CD4-positive, alpha-beta T cell treated with Interleukin-17A for 4 hours (primary cell): ENCODE results near the gene AHSG.

Experiments used
- DNase-seq: peaks from one replicate; pipeline ENCODE4 v3.0.0-alpha.2; 2020; ENCODE audit warnings: mixed read lengths

AHSG gene

GRCh38 chr3:186646106-186646505 lies 33.2 kb downstream of the AHSG start:
- no peak for DNase-seq

GRCh38 chr3:186646841-186647240 lies 34.0 kb downstream of the AHSG start:
- no peak for DNase-seq

GRCh38 chr3:186648851-186649250 lies 36.0 kb downstream of the AHSG start:
- no peak for DNase-seq

DNA sequence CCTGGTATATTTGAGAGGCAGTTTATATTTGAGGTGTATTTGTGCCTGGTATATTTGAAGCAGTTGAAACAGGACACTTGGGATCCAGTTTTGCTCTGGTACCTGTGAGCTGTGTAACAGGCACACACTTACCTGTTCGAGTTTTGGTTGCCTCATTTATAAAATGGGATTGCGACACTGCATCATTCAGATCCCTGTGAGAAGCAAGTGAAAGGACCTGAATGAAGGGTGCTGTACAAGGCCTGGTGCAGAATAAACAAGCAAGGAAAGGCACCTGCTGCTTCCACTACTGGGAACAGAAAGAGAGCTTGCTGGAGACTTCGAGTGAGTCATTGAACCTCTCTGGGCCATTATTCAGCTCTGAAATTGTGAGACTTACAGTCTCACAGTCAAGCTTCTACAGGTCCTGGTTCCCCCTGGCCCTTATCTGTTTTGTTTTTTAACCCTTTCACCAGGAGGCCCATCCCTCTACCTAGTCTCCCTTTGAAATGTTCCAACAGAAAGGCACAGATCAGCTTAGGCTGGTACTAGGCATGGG lies 38.9 kb downstream of the AHSG start:
- DNase-seq: no peak

DNA sequence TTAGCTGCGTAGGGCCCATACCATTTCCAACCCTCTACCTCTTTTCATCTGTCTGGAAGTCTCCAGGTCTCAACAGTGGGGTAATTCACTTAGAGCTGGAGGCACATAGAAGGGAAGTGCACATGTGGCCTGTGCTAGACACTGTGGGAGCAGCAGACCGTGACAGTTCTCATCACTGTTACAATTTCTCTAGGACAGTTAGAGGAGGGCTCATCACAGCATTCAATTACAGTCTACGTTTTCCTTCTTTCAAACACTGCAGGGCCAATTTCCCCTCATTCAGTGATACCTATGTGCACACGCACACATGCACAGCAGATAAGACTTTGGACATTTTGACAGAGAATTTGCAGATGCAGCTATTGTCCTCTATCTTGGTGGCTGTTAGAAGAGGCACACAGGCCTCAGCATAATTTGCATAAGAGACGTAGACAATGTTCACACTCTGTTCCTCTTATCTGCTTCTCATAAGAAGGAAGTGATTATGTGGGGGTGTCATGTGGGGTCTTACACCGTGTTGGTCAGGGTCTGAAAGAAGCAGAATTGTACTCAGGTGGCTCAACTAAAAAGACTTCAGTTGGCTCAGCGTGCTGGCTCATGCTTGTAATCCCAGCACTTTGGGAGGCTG lies 40.3 kb downstream of the AHSG start:
- DNase-seq: no peak

- no peak for DNase-seq
Observed at GRCh38 chr3:186653984-186654383, 41.1 kb downstream of the AHSG start.

DNA sequence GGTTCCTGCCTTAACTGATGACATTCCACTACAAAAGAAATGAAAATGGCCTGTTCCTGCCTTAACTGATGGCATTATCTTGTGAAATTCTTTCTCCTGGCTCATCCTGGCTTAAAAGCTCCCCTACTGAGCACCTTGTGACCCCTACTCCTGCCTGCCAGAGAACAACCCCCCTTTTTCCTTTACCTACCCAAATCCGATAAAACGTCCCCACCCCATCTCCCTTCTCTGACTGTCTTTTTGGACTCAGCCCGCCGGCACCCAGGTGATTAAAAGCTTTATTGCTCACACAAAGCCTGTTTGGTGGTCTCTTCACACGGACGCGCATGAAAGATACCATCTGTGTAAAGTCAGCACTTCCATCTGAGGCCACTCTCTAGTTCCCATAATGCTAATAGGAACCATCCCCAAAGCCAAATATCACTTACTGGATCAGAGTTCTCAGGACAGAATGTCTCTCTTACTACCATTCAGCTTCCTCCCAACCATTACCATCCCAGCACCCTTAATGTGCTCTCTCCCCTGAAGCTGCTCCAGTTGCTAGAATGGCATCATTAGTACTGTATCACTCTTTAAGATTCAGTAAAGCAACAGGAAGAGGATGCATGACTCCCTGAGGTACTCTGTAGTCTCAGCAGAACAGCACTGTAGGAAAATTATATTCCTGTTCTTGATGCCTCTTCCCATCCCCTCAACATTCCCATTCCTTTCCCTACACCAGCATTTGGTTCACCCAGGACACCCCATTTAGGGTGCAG lies 50.7 kb downstream of the AHSG start:
- no peak for DNase-seq

- no peak for DNase-seq
Observed at GRCh38 chr3:186664119-186664495, 51.2 kb downstream of the AHSG start.

DNA sequence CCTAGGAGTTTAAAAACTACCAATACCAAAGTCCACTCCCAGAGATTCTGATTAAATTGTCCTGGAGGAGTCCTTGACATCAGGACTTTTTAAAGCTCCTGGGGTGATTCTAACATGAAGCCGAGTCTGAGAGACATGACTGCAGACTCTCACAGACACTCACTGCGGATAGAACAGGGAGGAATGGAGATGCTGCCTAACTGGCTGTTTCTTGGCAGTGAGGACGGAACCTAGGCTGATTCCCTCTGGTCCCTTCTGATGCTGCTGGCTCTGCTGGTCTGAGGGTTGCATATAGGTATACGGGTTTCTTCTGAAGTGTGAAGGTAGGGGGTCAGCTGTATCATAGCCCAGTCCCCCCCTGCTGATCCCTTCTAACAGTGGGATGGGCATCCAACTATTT lies 51.6 kb downstream of the AHSG start:
- DNase-seq: no peak

DNA sequence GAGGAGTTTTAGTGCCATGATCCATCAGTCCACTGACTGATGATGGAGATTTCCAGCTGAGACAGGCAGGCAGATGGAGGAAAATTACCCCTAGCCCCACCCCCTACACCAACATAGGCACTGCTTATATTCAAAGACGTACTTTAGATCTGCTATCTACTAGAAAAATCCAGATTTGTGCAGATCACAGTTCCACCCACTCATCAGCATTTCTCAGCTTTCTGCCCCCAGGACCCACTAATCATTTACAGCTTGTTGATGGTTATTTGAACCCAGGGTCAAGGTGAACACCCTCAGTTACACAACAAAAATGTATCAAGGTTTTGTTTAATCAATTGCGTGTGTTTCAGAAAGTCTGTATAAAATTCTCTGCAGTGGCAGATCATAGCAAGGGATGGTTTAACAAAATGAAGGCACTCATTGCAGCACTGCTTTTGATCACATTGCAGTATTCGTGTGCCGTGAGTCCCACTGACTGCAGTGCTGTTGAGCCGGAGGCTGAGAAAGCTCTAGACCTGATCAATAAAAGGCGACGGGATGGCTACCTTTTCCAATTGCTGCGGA lies 52.8 kb downstream of the AHSG start, which contains the start of gene HRG:
HRG (plus strand) TSS at position 390 of the 564 bp plus-strand sequence; CDS start at position 408, 18 bp downstream.
- no peak for DNase-seq

- DNase-seq: no peak
Observed at GRCh38 chr3:186668426-186668825, 55.6 kb downstream of the AHSG start.

GRCh38 chr3:186669378-186670084 lies 56.7 kb downstream of the AHSG start:
- no peak for DNase-seq

DNA sequence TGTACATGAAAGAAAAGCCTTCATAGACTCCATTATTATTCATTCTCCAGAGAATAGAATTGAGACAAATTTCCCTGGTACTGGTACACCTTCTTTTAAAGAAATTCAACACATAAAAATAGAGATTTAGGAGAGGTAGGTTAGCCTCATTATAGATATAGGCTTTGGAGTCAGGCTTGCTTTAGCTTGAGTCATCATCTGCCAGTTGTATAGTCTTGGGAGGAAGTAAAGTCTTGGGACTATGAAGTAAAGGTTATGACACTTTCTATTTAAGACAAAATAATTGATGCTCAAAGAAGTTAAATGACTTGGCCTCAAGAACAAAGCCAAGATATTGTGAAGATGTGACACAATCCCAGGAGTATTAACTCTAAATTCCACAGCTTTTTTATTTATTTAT lies 57.3 kb downstream of the AHSG start:
- DNase-seq: no peak
